GM18526 (cell line): Measurements from ENCODE around the gene CMSS1.

ENCODE experiments used
- POLR2A ChIP-seq: IDR thresholded peaks from 3 replicates; pipeline ENCODE4 v1.6.1; 2011; ENCODE audit not compliant: insufficient read length; ENCODE audit errors: extremely low read depth

Gene CMSS1

GRCh38 chr3:100114413-100115030 is 296.9 kb downstream of the CMSS1 start, which contains the start of gene FILIP1L:
TSS of gene FILIP1L (minus strand) at chr3:100114501.
- no peak for TF ChIP-seq POLR2A

- TF ChIP-seq POLR2A, result no peak
These were observed 299.4 kb downstream of the CMSS1 start for GRCh38 chr3:100117093-100117492.

GRCh38 chr3:100120012-100120411 is 302.4 kb downstream of the CMSS1 start:
- no peak for TF ChIP-seq POLR2A

- TF ChIP-seq POLR2A, result no peak
These were observed 303.0 kb downstream of the CMSS1 start for GRCh38 chr3:100120693-100121092.

- no peak for TF ChIP-seq POLR2A
These were observed 304.7 kb downstream of the CMSS1 start for GRCh38 chr3:100122321-100122720.

- TF ChIP-seq POLR2A, result no peak
These were observed 305.4 kb downstream of the CMSS1 start for GRCh38 chr3:100123112-100123511.

GRCh38 chr3:100124201-100124761 is 306.6 kb downstream of the CMSS1 start:
- no peak for TF ChIP-seq POLR2A

GRCh38 chr3:100125161-100125938 is 307.7 kb downstream of the CMSS1 start:
- TF ChIP-seq POLR2A, result no peak

GRCh38 chr3:100127792-100128191 is 310.1 kb downstream of the CMSS1 start:
- TF ChIP-seq POLR2A, result no peak

GRCh38 chr3:100128565-100128964 is 310.9 kb downstream of the CMSS1 start:
- no peak for TF ChIP-seq POLR2A

- TF ChIP-seq POLR2A, result no peak
These were observed 312.3 kb downstream of the CMSS1 start for GRCh38 chr3:100129941-100130340.

- no peak for TF ChIP-seq POLR2A
These were observed 313.6 kb downstream of the CMSS1 start for GRCh38 chr3:100131241-100131640.

GRCh38 chr3:100136921-100137320 is 319.3 kb downstream of the CMSS1 start:
- TF ChIP-seq POLR2A, result no peak

GRCh38 chr3:100140976-100141375 is 323.3 kb downstream of the CMSS1 start:
- no peak for TF ChIP-seq POLR2A

GRCh38 chr3:100141586-100141985 is 323.9 kb downstream of the CMSS1 start:
- no peak for TF ChIP-seq POLR2A

- TF ChIP-seq POLR2A, result no peak
These were observed 326.7 kb downstream of the CMSS1 start for GRCh38 chr3:100144255-100144866.
